ENCODE data around the gene GJB1. TPM values are rescaled to one million over a fixed set of nuclear protein-coding genes. Genes with fewer than 3 reads are reported as not detected.

The GJB1 gene
- polyA plus RNA-seq, 1 donor (not counting 4 experiments of a cell fraction or from before 2014, with no cell fraction given), result not detected

GRCh38 chrX:71224098-71224708 is 1.2 kb downstream of the GJB1 start:
- H3K9me1 ChIP-seq (ENCODE audit: control insufficient read depth, extremely low read depth, insufficient read depth, low read length), result no peaks in the 10 kb centered on the region
- DNase-seq (ENCODE audit: low read depth, low spot score), result no peak
- dilution Hi-C loops (cut with MboI; ENCODE audit: extremely low pct_ligation_motif_present, low sequenced_read_pairs), result no loop called here

GRCh38 chrX:71225009-71225408 is 2.0 kb downstream of the GJB1 start:
- TF ChIP-seq CTCF (optimal IDR thresholded peaks at IDR 0.05 in 1 of 3, IDR thresholded peaks at IDR 0.05 in 1 of 3, conservative IDR thresholded peaks at IDR 0.05 in 1 of 3; ENCODE audit: extremely low read depth in 1 of 3, insufficient read depth in 2 of 3, low read length in 3 of 3), result no peak
- no peak for TF ChIP-seq EZH2 (IDR thresholded peaks at IDR 0.05; ENCODE audit: low read length)
- DNase-seq (ENCODE audit: low read depth, low spot score), result no peak
- Histone ChIP-seq H3K27me3 (ENCODE audit: control insufficient read depth, extremely low read depth, insufficient read depth, low read length) (no peaks in the 10 kb centered on the region), H2AFZ (ENCODE audit: control insufficient read depth, low read length) (no peak overlapping the region), H3K9me1 (ENCODE audit: control insufficient read depth, extremely low read depth, insufficient read depth, low read length) (no peaks in the 10 kb centered on the region), H3K79me2 (ENCODE audit: control insufficient read depth, insufficient read depth, low read length) (no peaks in the 10 kb centered on the region), H3K27ac (ENCODE audit: control insufficient read depth, insufficient read depth, low read length) (no peak overlapping the region), H3K9ac (ENCODE audit: control insufficient read depth, extremely low read depth, insufficient read depth, low read length) (no peak overlapping the region), H3K4me3 (ENCODE audit: control insufficient read depth in 2 of 3, extremely low read depth in 1 of 3, insufficient read depth in 2 of 3, low read depth in 1 of 3, low read length in 3 of 3) (no peak overlapping the region), H4K20me1 (ENCODE audit: control insufficient read depth, extremely low read depth, insufficient read depth, low read length) (no peaks in the 10 kb centered on the region), H3K4me1 (ENCODE audit: control insufficient read depth, extremely low read depth, insufficient read depth, low read length) (no peaks in the 10 kb centered on the region), H3K36me3 (ENCODE audit: control insufficient read depth in 2 of 2, extremely low read depth in 1 of 2, insufficient read depth in 2 of 2, low read length in 2 of 2) (no peaks in the 10 kb centered on the region), H3K9me3 (ENCODE audit: control insufficient read depth, low read depth, low read length) (no peaks in the 10 kb centered on the region), H3K4me2 (ENCODE audit: control insufficient read depth, extremely low read depth, insufficient read depth, low read depth, low read length) (no peak overlapping the region)
- FAIRE-seq, result no peak
- dilution Hi-C loops (cut with MboI; ENCODE audit: extremely low pct_ligation_motif_present, low sequenced_read_pairs), result no loop called here

More at GRCh38 chrX:71224098-71224708, 1.2 kb downstream of the GJB1 start:
- Histone ChIP-seq H3K9ac (ENCODE audit: control insufficient read depth, extremely low read depth, insufficient read depth, low read length) (no peak overlapping the region), H2AFZ (ENCODE audit: control insufficient read depth, low read length) (no peak overlapping the region), H3K9me3 (ENCODE audit: control insufficient read depth, low read depth, low read length) (no peaks in the 10 kb centered on the region), H3K36me3 (ENCODE audit: control insufficient read depth in 2 of 2, extremely low read depth in 1 of 2, insufficient read depth in 2 of 2, low read length in 2 of 2) (no peaks in the 10 kb centered on the region), H4K20me1 (ENCODE audit: control insufficient read depth, extremely low read depth, insufficient read depth, low read length) (no peaks in the 10 kb centered on the region), H3K79me2 (ENCODE audit: control insufficient read depth, insufficient read depth, low read length) (no peaks in the 10 kb centered on the region), H3K4me2 (ENCODE audit: control insufficient read depth, extremely low read depth, insufficient read depth, low read depth, low read length) (no peak overlapping the region), H3K4me3 (ENCODE audit: control insufficient read depth in 2 of 3, extremely low read depth in 1 of 3, insufficient read depth in 2 of 3, low read depth in 1 of 3, low read length in 3 of 3) (no peak overlapping the region), H3K4me1 (ENCODE audit: control insufficient read depth, extremely low read depth, insufficient read depth, low read length) (no peaks in the 10 kb centered on the region), H3K27ac (ENCODE audit: control insufficient read depth, insufficient read depth, low read length) (no peak overlapping the region), H3K27me3 (ENCODE audit: control insufficient read depth, extremely low read depth, insufficient read depth, low read length) (no peaks in the 10 kb centered on the region)
- TF ChIP-seq EZH2 (IDR thresholded peaks at IDR 0.05; ENCODE audit: low read length) (no peak), CTCF (optimal IDR thresholded peaks at IDR 0.05 in 1 of 3, IDR thresholded peaks at IDR 0.05 in 1 of 3, conservative IDR thresholded peaks at IDR 0.05 in 1 of 3; ENCODE audit: extremely low read depth in 1 of 3, insufficient read depth in 2 of 3, low read length in 3 of 3) (no peak)
- no peak for FAIRE-seq
